Measurements from ENCODE around the gene ASAP2.

DNA sequence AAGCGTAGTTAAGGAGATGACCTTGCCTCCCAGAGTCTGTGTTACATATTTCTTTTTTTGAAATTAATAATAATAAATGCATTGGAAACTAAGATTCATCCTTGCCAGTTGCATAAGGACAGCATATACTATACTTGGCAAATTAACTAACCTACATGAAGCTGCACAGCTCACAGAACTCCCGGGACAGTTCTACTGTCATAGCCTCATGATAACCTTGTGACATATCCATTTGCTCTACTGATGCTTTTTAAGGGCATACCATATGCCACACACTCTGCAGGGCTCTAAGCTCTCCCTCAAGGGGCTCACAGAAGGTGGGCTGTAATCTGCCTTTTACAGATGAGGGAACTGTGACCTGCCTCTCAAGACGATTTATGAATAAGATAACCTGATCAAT, 212.9 kb downstream of the ASAP2 start:
- TF ChIP-seq, protein P1, sequence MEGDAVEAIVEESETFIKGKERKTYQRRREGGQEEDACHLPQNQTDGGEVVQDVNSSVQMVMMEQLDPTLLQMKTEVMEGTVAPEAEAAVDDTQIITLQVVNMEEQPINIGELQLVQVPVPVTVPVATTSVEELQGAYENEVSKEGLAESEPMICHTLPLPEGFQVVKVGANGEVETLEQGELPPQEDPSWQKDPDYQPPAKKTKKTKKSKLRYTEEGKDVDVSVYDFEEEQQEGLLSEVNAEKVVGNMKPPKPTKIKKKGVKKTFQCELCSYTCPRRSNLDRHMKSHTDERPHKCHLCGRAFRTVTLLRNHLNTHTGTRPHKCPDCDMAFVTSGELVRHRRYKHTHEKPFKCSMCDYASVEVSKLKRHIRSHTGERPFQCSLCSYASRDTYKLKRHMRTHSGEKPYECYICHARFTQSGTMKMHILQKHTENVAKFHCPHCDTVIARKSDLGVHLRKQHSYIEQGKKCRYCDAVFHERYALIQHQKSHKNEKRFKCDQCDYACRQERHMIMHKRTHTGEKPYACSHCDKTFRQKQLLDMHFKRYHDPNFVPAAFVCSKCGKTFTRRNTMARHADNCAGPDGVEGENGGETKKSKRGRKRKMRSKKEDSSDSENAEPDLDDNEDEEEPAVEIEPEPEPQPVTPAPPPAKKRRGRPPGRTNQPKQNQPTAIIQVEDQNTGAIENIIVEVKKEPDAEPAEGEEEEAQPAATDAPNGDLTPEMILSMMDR (optimal IDR thresholded peaks at IDR 0.05 in 1 of 3, IDR thresholded peaks at IDR 0.05 in 1 of 3, conservative IDR thresholded peaks at IDR 0.05 in 1 of 3; ENCODE audit: extremely low read depth in 1 of 3, insufficient read depth in 2 of 3, low read length in 3 of 3): no peak
- no peak for TF ChIP-seq EZH2 (IDR thresholded peaks at IDR 0.05; ENCODE audit: low read length)
